Measurements from ENCODE around the gene DCAF11.

DNA sequence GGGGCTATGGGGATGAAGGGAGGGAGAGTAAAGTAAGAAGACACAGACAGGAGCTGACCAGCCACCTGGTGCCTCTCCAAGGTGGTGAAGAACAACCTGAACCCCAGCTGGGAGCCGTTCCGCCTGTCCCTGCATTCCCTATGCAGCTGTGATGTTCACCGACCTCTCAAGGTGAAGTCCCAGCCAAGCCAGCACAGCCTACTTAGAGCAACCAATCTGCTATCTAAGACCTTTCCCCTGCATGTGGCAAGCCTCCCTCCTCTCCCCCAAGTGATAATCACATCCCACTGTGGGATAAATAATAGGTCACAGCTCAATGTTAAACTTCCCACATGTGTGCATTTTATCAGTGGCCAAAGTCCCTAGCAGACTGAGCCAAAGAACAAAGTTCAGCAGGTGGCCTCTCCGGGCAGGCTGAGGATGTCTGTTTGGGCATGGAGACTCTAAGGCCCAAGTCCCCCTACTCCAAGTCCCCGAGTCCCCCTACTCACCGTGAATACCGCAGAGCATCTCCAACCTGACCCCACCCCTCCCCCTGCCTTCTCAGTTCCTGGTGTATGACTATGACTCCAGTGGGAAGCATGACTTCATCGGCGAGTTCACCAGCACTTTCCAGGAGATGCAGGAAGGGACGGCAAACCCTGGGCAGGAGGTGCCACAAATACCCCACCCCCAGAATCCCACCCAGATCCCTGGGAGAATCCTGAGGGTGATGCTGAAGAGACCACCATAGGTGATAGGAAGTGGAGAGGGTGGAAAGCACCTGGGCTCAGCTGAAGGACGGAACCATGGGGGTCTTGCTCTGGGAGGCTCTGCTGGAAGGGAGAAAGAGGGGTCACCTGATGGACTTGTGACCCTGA, 39.7 kb upstream of the DCAF11 start:
- TF ChIP-seq ZNF317 (CRISPR knock-in tag; IDR thresholded peaks at IDR 0.05) (no peak), SNRNP70 (IDR thresholded peaks at IDR 0.05; ENCODE audit: low read depth, low read length) (no peak), ASH2L (IDR thresholded peaks at IDR 0.05; ENCODE audit: insufficient read length, low read depth, low read length) (no peak), SMARCE1 (IDR thresholded peaks at IDR 0.05; ENCODE audit: borderline replicate concordance) (no peak)
- TF ChIP-seq, protein P1, sequence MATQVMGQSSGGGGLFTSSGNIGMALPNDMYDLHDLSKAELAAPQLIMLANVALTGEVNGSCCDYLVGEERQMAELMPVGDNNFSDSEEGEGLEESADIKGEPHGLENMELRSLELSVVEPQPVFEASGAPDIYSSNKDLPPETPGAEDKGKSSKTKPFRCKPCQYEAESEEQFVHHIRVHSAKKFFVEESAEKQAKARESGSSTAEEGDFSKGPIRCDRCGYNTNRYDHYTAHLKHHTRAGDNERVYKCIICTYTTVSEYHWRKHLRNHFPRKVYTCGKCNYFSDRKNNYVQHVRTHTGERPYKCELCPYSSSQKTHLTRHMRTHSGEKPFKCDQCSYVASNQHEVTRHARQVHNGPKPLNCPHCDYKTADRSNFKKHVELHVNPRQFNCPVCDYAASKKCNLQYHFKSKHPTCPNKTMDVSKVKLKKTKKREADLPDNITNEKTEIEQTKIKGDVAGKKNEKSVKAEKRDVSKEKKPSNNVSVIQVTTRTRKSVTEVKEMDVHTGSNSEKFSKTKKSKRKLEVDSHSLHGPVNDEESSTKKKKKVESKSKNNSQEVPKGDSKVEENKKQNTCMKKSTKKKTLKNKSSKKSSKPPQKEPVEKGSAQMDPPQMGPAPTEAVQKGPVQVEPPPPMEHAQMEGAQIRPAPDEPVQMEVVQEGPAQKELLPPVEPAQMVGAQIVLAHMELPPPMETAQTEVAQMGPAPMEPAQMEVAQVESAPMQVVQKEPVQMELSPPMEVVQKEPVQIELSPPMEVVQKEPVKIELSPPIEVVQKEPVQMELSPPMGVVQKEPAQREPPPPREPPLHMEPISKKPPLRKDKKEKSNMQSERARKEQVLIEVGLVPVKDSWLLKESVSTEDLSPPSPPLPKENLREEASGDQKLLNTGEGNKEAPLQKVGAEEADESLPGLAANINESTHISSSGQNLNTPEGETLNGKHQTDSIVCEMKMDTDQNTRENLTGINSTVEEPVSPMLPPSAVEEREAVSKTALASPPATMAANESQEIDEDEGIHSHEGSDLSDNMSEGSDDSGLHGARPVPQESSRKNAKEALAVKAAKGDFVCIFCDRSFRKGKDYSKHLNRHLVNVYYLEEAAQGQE (IDR thresholded peaks at IDR 0.05; ENCODE audit: borderline replicate concordance in 1 of 2, low read depth in 1 of 2, low read length in 2 of 2) = no peak
- TF ChIP-seq, protein P2, sequence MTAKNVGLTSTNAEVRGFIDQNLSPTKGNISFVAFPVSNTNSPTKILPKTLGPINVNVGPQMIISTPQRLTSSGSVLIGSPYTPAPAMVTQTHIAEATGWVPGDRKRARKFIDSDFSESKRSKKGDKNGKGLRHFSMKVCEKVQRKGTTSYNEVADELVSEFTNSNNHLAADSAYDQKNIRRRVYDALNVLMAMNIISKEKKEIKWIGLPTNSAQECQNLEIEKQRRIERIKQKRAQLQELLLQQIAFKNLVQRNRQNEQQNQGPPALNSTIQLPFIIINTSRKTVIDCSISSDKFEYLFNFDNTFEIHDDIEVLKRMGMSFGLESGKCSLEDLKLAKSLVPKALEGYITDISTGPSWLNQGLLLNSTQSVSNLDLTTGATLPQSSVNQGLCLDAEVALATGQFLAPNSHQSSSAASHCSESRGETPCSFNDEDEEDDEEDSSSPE (CRISPR knock-in tag; IDR thresholded peaks at IDR 0.05) = no peak
